ELF-1 (cell line): ENCODE measurements around the gene ZFTA.

Experiments
- DNase-seq: peaks from one replicate; pipeline ENCODE4 v3.0.0-alpha.2; 2016; ENCODE audit warnings: low read depth, low spot score

Gene ZFTA

GRCh38 chr11:63749624-63750023 lies 19.0 kb downstream of the ZFTA start:
- DNase-seq = no peak

- no peak for DNase-seq
These were observed 21.6 kb downstream of the ZFTA start for GRCh38 chr11:63747011-63747410.

GRCh38 chr11:63745304-63746170 lies 23.0 kb downstream of the ZFTA start:
- DNase-seq = no peak

- DNase-seq = peak; percentile 77
These were observed 29.7 kb downstream of the ZFTA start for GRCh38 chr11:63738720-63739360.

- no peak for DNase-seq
These were observed 30.9 kb downstream of the ZFTA start for GRCh38 chr11:63737718-63738117.

GRCh38 chr11:63736864-63737263 lies 31.7 kb downstream of the ZFTA start:
- DNase-seq = no peak

- DNase-seq = no peak
These were observed 39.2 kb downstream of the ZFTA start for GRCh38 chr11:63729326-63729725.

- no peak for DNase-seq
These were observed 48.0 kb downstream of the ZFTA start for GRCh38 chr11:63720611-63721010.

GRCh38 chr11:63719987-63720386 lies 48.6 kb downstream of the ZFTA start:
- no peak for DNase-seq

- no peak for DNase-seq
These were observed 49.6 kb downstream of the ZFTA start for GRCh38 chr11:63719001-63719400.
